SK-N-SH (cell line): ENCODE measurements around the gene WDR64.

Experiments
- CTCF ChIP-seq: fragments of 200-600 bp; sonication (generic); IDR thresholded peaks from 2 replicates; pipeline ENCODE4 v1.6.1; 2017; ENCODE audit warnings: antibody characterized with exemption, mild to moderate bottlenecking, moderate library complexity
- EP300 ChIP-seq, 2 experiments: IDR thresholded peaks; 2 replicates each; pipeline versions ENCODE4 v1.4.0 to v1.6.1; 2012; ENCODE audit warnings: borderline replicate concordance in 1 of 2, low read depth in 1 of 2, low read length in 1 of 2
- EZH2phosphoT487 ChIP-seq: fragments of 200-600 bp; sonication (generic); IDR thresholded peaks from 2 replicates; pipeline ENCODE4 v1.6.1; 2017; ENCODE audit warnings: low read depth, mixed run types, mild to moderate bottlenecking, antibody characterized with exemption, moderate library complexity, borderline replicate concordance
- JUND ChIP-seq: IDR thresholded peaks from 2 replicates; pipeline ENCODE4 v1.4.0; 2012
- MEF2A ChIP-seq: IDR thresholded peaks from 2 replicates; pipeline ENCODE4 v1.4.0; 2012; ENCODE audit warnings: low read depth, borderline replicate concordance
- POLR2AphosphoS5 ChIP-seq: IDR thresholded peaks from 2 replicates; pipeline ENCODE4 v1.6.1; 2012; ENCODE audit warnings: low read depth, low read length
- REST ChIP-seq: IDR thresholded peaks from 2 replicates; pipeline ENCODE4 v1.6.1; 2012; ENCODE audit warnings: mild to moderate bottlenecking, low read depth, low read length, moderate library complexity
- RFX5 ChIP-seq: IDR thresholded peaks from 2 replicates; pipeline ENCODE4 v1.6.1; 2012; ENCODE audit warnings: mild to moderate bottlenecking, improper control_type of control experiment, low read length
- SIN3A ChIP-seq: IDR thresholded peaks from 2 replicates; pipeline ENCODE4 v1.6.1; 2012; ENCODE audit warnings: low read depth, mild to moderate bottlenecking, low read length, moderate library complexity, borderline replicate concordance
- TAF1 ChIP-seq: IDR thresholded peaks from 2 replicates; pipeline ENCODE4 v1.6.1; 2012; ENCODE audit warnings: low read depth, mild to moderate bottlenecking, low read length, moderate library complexity, borderline replicate concordance
- TF ChIP-seq, protein P1 (sequence below): IDR thresholded peaks from 2 replicates; pipeline ENCODE4 v1.4.0; 2012; ENCODE audit warnings: low read depth

DNA sequence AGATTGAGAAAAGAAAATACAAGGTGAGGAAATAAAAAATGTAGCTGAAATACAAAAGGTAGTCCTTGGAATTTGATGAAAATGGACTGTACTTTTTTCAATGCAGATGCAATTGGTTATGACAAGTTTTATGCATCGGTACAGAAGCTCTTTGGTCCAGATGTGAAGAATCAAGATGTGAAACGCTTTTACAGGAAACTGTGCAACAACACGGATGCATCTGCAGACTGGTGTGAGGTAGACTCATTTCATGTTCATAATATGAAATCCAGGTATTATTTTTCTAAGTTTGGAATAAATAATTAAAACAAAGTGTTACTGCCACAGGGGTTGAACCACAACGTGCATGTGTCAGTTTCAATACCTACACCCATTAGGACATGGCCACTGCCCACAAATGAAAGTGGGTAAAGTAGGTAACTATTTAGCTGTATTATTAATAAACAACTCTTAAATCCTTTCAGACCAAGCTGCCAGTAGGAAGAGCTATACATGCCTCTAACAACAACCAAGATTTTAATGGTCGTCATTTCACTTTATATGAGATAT is 8.4 kb downstream of the WDR64 start:
- TF ChIP-seq EP300 (IDR thresholded peaks at IDR 0.05; ENCODE audit: borderline replicate concordance in 1 of 2, low read depth in 1 of 2, low read length in 1 of 2) (no peak), JUND (no peak), CTCF (no peak), EZH2phosphoT487 (no peak), TAF1 (no peak), SIN3A (no peak), MEF2A (no peak), REST (no peak), POLR2AphosphoS5 (no peak), RFX5 (no peak)
- TF ChIP-seq, protein P1, sequence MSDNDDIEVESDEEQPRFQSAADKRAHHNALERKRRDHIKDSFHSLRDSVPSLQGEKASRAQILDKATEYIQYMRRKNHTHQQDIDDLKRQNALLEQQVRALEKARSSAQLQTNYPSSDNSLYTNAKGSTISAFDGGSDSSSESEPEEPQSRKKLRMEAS = no peak
